Measurements from ENCODE around the gene ANK2. TPM values are rescaled to one million over a fixed set of nuclear protein-coding genes. Genes with fewer than 3 reads are reported as not detected.

Gene ANK2
- total RNA-seq, 6 experiments from 2014 or later: 1.4 to 9.0 (median 2.3) TPM

DNA sequence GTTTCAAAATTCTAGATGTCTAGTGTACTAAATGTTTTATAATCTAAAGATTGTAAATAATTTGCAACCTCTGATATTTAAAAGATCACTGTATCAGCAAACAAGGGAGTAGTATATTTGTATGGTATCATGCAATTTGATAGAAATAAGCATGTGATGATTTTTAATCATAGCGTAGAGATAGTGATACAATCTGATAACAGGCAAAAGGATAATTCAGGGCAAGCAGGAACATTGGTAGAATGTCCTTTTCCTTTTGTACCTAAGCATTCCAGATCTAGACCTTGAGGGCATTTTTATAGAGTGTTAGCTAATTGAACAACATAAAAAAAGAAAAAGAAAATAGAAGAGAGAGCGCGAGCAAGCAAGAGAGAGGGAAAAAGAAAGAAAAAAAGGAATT, 1.4 kb downstream of the ANK2 start:
- peaks cover 10% of the 10 kb centered on the region for H3K4me1 Mint-ChIP-seq (ENCODE audit: low read depth)
- DNase-seq: no peak
- H3K9me3 Mint-ChIP-seq: no peaks in the 10 kb centered on the region
- H3K27me3 Mint-ChIP-seq (ENCODE audit: insufficient read depth): no peaks in the 10 kb centered on the region
- no peak overlapping the region for H3K4me3 Mint-ChIP-seq
- no peak overlapping the region for H3K27ac Mint-ChIP-seq
- no peaks in the 10 kb centered on the region for H3K36me3 Mint-ChIP-seq (ENCODE audit: low read depth)
- TF ChIP-seq, protein P1, sequence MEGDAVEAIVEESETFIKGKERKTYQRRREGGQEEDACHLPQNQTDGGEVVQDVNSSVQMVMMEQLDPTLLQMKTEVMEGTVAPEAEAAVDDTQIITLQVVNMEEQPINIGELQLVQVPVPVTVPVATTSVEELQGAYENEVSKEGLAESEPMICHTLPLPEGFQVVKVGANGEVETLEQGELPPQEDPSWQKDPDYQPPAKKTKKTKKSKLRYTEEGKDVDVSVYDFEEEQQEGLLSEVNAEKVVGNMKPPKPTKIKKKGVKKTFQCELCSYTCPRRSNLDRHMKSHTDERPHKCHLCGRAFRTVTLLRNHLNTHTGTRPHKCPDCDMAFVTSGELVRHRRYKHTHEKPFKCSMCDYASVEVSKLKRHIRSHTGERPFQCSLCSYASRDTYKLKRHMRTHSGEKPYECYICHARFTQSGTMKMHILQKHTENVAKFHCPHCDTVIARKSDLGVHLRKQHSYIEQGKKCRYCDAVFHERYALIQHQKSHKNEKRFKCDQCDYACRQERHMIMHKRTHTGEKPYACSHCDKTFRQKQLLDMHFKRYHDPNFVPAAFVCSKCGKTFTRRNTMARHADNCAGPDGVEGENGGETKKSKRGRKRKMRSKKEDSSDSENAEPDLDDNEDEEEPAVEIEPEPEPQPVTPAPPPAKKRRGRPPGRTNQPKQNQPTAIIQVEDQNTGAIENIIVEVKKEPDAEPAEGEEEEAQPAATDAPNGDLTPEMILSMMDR (IDR thresholded peaks at IDR 0.05): no peak

DNA sequence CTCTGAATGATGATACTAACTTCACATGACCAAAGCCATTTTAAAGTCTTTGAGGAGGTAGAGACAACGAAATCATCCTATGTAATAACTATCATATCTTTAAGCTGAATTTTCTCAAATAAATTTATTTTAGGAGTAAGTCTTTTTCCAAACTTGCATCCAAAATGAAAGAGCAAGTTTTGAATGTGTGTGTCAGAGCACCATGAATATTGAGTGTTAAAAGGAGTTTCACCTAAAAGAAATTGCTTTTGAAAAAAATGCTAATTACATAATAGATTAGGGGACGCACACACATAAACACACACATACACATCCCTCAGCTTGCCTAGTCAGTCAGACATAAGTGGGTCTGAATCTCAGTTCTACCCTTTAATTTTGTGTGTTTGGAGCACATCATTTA, 1.9 kb downstream of the ANK2 start:
- TF ChIP-seq, protein P1 (IDR thresholded peaks at IDR 0.05): no peak
- H3K9me3 Mint-ChIP-seq: no peaks in the 10 kb centered on the region
- H3K36me3 Mint-ChIP-seq (ENCODE audit: low read depth): no peaks in the 10 kb centered on the region
- peaks cover 10% of the 10 kb centered on the region for H3K4me1 Mint-ChIP-seq (ENCODE audit: low read depth)
- no peak for DNase-seq
- no peak overlapping the region for H3K4me3 Mint-ChIP-seq
- H3K27me3 Mint-ChIP-seq (ENCODE audit: insufficient read depth): no peaks in the 10 kb centered on the region
- no peak overlapping the region for H3K27ac Mint-ChIP-seq

DNA sequence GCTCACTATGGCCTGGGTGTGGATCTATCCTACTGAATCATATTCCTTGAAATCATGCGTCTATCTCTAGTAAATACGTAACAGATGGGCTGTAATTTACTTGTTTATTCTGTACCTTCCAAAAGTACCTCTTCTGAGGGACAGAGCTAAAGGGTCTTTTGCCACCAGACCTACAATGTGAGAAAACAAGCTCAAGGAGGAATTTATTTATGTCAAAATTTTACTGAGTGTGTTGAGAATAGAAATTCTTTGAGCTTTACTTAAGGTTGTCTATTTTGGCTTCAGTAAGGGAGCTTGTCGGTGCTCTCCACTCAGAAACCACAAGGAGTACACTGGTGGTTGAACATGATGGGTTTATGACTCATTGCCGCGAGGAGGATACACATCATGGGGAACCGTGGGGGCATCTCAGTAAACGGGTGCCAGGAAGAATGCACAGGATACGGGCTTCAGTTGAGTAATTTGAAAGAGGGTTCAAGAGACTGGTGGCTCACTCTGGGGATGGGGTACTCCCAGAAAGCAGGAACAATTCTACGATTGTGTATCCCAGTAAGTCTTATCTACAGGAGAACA, 3.0 kb downstream of the ANK2 start:
- H3K4me1 Mint-ChIP-seq (ENCODE audit: low read depth): peaks cover 10% of the 10 kb centered on the region
- H3K27me3 Mint-ChIP-seq (ENCODE audit: insufficient read depth): no peaks in the 10 kb centered on the region
- no peaks in the 10 kb centered on the region for H3K9me3 Mint-ChIP-seq
- TF ChIP-seq, protein P1 (IDR thresholded peaks at IDR 0.05): no peak
- H3K27ac Mint-ChIP-seq: peak overlapping the region; percentile 32; the same call in 1 of the 2 replicates
- H3K36me3 Mint-ChIP-seq (ENCODE audit: low read depth): no peaks in the 10 kb centered on the region
- no peak overlapping the region for H3K4me3 Mint-ChIP-seq
- peak; percentile 56 for DNase-seq

DNA sequence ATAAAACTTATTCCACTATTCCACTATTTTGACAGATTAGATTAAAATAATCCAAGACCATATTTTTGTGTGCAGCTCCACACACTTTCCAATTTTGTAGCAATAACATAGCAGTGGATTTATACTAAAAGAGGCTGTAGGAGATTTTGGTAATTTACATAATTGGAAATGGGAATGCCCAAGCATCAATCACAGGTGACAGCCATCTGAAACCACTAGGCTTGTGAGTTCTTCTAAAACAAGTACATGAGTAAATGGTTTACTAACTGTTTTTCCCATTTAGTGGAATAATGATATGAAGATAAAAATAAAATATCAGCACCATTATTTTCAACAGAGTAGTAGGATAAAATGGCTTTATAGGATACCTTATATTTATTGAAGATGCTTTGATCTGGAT, 4.4 kb downstream of the ANK2 start:
- DNase-seq: no peak
- no peaks in the 10 kb centered on the region for H3K27me3 Mint-ChIP-seq (ENCODE audit: insufficient read depth)
- H3K4me3 Mint-ChIP-seq: no peak overlapping the region
- H3K4me1 Mint-ChIP-seq (ENCODE audit: low read depth): peaks cover 16% of the 10 kb centered on the region
- H3K9me3 Mint-ChIP-seq: no peaks in the 10 kb centered on the region
- H3K27ac Mint-ChIP-seq: no peak overlapping the region
- TF ChIP-seq, protein P1 (IDR thresholded peaks at IDR 0.05): no peak
- no peaks in the 10 kb centered on the region for H3K36me3 Mint-ChIP-seq (ENCODE audit: low read depth)

DNA sequence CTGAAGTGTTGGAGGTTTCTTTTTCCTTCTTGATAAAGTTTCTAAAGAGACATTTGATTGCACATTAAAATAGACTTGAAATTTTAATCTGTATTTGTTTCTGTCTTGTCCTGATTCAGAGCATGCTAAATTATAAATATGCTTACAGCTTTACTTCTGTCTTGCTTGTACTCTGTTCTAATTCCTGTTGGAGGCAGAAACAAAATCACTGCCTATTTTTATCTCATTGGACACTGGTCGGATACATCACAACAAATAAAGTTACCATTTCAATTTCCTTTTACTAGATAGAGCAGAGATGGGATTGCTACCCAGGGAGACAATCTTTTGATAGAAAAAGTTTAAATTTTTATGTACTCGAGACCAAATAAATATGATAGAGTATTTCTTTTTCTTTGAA, 6.9 kb downstream of the ANK2 start:
- H3K27ac Mint-ChIP-seq: no peak overlapping the region
- TF ChIP-seq, protein P1 (IDR thresholded peaks at IDR 0.05): no peak
- H3K9me3 Mint-ChIP-seq: no peaks in the 10 kb centered on the region
- no peaks in the 10 kb centered on the region for H3K36me3 Mint-ChIP-seq (ENCODE audit: low read depth)
- peaks cover 16% of the 10 kb centered on the region for H3K4me1 Mint-ChIP-seq (ENCODE audit: low read depth)
- no peak for DNase-seq
- no peaks in the 10 kb centered on the region for H3K27me3 Mint-ChIP-seq (ENCODE audit: insufficient read depth)
- no peak overlapping the region for H3K4me3 Mint-ChIP-seq

DNA sequence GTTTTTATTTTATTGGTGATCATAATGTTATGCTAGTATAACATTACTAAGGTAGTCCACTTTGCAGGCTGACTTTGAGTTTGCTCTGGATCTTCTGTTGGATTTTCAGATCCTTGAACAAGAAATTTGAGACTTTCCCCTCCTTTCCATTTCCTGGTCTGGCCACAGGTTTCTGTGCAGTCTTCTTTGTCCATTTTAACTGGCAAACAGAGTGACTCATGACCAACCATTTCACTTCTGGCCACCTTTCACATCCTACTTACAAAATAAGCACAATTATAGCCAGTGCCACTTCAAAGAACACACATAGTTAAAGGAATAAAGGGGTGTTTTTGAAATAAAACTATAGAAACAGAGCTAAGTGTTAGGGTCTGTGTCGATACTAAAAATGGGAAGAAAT, 8.4 kb downstream of the ANK2 start:
- Mint-ChIP-seq H3K27ac (no peak overlapping the region), H3K36me3 (ENCODE audit: low read depth) (no peaks in the 10 kb centered on the region), H3K4me3 (no peak overlapping the region), H3K27me3 (ENCODE audit: insufficient read depth) (no peaks in the 10 kb centered on the region), H3K9me3 (no peaks in the 10 kb centered on the region), H3K4me1 (ENCODE audit: low read depth) (peaks cover 7% of the 10 kb centered on the region)
- TF ChIP-seq, protein P1 (IDR thresholded peaks at IDR 0.05): no peak
- peak; percentile 4 for DNase-seq
